Measurements from ENCODE around the gene SERTAD2. TPM values are rescaled to one million over a fixed set of nuclear protein-coding genes. Genes with fewer than 3 reads are reported as not detected.

The SERTAD2 gene
- 18.1 to 20.5 TPM (median 20.3 TPM) in 3 replicates for total RNA-seq
- long read RNA-seq, partial matches to known transcripts = 0 of 1 reads
- long read RNA-seq, other reads (novel, unspliced or antisense) = 1 of 1 reads

DNA sequence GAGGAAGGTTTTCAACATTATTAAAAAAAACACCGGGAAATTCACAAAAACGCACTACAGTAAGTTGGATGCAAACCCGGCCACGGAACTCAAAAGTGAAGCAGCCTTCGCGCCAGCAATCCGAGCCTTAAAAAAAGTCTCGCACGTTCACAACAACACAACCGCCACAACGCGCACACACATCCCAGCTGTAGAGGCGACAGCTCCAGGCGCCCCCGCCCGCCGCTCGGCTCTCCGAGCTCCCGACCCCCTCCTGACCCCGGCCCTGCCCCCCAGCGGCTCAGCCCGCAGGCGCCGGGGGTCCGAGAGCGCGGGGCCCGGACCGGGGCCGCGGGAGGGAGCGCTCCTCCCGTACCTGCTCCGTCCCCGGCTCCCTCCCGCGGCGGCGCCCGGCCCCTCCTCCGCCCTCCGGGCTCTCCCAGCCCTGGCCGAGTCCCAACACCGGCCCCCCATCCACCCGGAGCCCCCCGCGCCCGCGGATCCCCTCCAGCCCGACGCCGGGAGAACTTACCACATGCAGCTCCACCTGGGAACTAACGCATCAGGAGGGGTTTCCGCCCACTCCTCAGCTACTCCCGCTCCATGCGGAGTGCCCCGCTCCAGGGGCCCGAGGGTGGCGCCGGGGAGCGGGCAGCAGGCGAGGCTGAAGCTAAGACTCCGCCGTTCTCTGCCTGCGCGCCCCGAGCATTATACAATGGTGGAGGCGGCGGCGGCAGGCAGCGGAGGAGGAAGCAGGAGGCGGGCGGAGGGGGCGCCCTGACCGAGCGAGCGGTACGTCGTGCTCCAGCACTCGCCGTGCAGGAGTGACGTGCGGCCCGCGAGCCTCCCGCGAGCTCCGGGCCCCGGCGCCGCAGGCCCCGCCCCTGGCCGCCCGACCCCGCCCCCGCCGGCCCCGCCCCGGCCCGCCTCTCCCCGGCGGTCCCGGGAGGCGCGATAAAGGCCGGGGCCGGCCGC, at the start of gene SERTAD2:
TSS of gene SERTAD2 (minus strand) at position 805 of the 954 bp plus-strand sequence. CDS start 17,042 bp downstream, outside the sequence.
- peak; percentile 59 for TF ChIP-seq CTCF (IDR thresholded peaks at IDR 0.05)
- H3K27ac Mint-ChIP-seq (ENCODE audit: unreplicated experiment) = peak within 1 kb of the TSS; percentile 94
- H3K36me3 Mint-ChIP-seq (ENCODE audit: low read depth) = no peaks in the 10 kb centered on the region
- DNase-seq (ENCODE audit: low spot score) = peak; percentile 96
- peak within 1 kb of the TSS; percentile 84 for H3K4me3 Mint-ChIP-seq (ENCODE audit: unreplicated experiment)
- peaks cover 48% of the 10 kb centered on the region for H3K4me1 Mint-ChIP-seq (ENCODE audit: low read depth)
- H3K27me3 Mint-ChIP-seq (ENCODE audit: low read depth) = no peaks in the 10 kb centered on the region
- H3K9me3 Mint-ChIP-seq (ENCODE audit: low read depth) = no peaks in the 10 kb centered on the region

DNA sequence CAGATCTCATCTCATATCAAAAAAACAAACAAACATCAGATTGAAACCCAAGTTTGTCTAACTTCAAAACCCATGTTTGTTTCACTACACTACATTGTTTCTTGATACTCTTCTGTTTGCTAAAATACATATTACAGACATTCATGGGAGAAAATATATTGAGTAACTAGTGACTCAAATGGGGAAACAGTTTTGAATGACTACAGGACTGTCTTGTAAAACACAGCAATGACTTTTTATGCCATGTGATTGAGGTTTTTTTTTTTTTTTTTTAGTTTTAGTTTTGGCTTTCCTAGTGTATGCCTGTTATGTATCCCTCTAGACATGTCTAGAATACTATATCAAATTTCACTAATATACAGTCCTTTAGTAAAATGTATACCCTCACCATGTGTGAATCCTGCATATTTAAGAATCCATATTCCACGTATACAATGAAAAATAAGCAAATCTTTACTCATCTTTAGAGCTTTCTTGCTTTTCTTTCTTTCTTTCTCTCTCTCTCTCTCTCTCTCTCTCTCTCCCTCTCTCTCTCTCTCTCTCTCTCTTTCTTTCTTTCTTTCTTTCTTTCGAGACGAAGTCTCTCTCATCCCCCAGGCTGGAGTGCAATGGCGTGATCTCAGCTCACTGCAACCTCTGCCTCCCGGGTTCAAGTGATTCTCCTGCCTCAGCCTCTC, 46.6 kb upstream of the SERTAD2 start:
- DNase-seq (ENCODE audit: low spot score) = no peak
- no peak overlapping the region for H3K27ac Mint-ChIP-seq (ENCODE audit: unreplicated experiment)

DNA sequence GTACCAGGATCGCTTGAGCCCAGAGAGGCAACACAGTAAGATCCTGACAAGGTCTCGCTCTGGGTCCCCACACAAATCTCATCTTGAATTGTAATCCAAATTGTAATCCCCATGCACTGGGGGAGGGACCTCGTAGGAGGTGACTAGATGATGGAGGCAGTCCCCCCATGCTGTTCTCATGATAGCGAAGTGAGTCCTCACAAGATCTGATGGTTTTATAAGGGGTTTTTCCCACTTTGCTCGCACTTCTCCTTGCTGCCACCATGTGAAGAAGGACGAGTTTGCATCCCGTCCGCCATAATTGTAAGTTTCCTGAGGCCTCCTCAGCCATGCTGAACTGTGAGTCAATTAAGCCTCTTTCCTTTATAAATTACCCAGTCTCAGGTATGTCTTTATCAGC, 46.0 kb upstream of the SERTAD2 start:
- H3K4me3 Mint-ChIP-seq (ENCODE audit: unreplicated experiment) = no peak overlapping the region
- H3K4me1 Mint-ChIP-seq (ENCODE audit: low read depth) = peaks cover 42% of the 10 kb centered on the region
- H3K27me3 Mint-ChIP-seq (ENCODE audit: low read depth) = no peaks in the 10 kb centered on the region
- no peak for DNase-seq (ENCODE audit: low spot score)
- H3K36me3 Mint-ChIP-seq (ENCODE audit: low read depth) = no peaks in the 10 kb centered on the region
- H3K9me3 Mint-ChIP-seq (ENCODE audit: low read depth) = peaks cover 6% of the 10 kb centered on the region
- no peak for TF ChIP-seq CTCF (IDR thresholded peaks at IDR 0.05)
- no peak overlapping the region for H3K27ac Mint-ChIP-seq (ENCODE audit: unreplicated experiment)

More for the DNA sequence above, 46.6 kb upstream of the SERTAD2 start:
- no peak overlapping the region for H3K4me3 Mint-ChIP-seq (ENCODE audit: unreplicated experiment)
- H3K4me1 Mint-ChIP-seq (ENCODE audit: low read depth) = peaks cover 41% of the 10 kb centered on the region
- H3K27me3 Mint-ChIP-seq (ENCODE audit: low read depth) = no peaks in the 10 kb centered on the region
- no peak for TF ChIP-seq CTCF (IDR thresholded peaks at IDR 0.05)
- H3K9me3 Mint-ChIP-seq (ENCODE audit: low read depth) = peaks cover 6% of the 10 kb centered on the region
- no peaks in the 10 kb centered on the region for H3K36me3 Mint-ChIP-seq (ENCODE audit: low read depth)

- DNase-seq (ENCODE audit: low spot score) = no peak
- H3K36me3 Mint-ChIP-seq (ENCODE audit: low read depth) = no peaks in the 10 kb centered on the region
- peaks cover 6% of the 10 kb centered on the region for H3K9me3 Mint-ChIP-seq (ENCODE audit: low read depth)
- no peak overlapping the region for H3K4me3 Mint-ChIP-seq (ENCODE audit: unreplicated experiment)
- no peaks in the 10 kb centered on the region for H3K27me3 Mint-ChIP-seq (ENCODE audit: low read depth)
- TF ChIP-seq CTCF (IDR thresholded peaks at IDR 0.05) = no peak
- peak overlapping the region; percentile 83 for H3K27ac Mint-ChIP-seq (ENCODE audit: unreplicated experiment)
- H3K4me1 Mint-ChIP-seq (ENCODE audit: low read depth) = peaks cover 42% of the 10 kb centered on the region
Observed at GRCh38 chr2:64698668-64699444, 45.1 kb upstream of the SERTAD2 start.
